ENCODE measurements around the gene RELB. TPM values are rescaled to one million over a fixed set of nuclear protein-coding genes. Genes with fewer than 3 reads are reported as not detected.

The RELB gene
- total RNA-seq, 6 experiments from 2014 or later: 6.1 to 10.8 (median 9.4) TPM

DNA sequence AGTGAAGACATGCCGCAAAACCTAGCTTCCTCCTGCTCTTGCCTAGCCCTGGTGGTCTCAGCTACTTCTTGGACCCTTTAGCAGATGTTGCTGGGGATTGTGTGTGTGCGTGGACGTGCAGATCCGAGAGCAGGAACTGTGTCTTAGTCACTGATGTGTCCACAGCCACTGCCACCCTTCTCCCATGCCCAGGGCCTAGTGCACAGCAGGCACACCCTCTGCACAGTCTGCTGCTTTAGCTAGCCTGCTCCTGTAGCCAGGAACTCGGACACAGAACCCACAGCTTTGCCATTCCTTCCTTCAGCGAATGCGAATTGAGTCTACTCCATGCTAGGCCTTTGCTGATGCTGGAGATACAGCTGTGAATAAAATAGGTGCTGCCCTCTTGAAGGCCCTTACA is 43.7 kb upstream of the RELB start:
- H3K27ac Mint-ChIP-seq: peak overlapping the region; percentile 78; the same call in 1 of the 2 replicates
- TF ChIP-seq, protein P1, sequence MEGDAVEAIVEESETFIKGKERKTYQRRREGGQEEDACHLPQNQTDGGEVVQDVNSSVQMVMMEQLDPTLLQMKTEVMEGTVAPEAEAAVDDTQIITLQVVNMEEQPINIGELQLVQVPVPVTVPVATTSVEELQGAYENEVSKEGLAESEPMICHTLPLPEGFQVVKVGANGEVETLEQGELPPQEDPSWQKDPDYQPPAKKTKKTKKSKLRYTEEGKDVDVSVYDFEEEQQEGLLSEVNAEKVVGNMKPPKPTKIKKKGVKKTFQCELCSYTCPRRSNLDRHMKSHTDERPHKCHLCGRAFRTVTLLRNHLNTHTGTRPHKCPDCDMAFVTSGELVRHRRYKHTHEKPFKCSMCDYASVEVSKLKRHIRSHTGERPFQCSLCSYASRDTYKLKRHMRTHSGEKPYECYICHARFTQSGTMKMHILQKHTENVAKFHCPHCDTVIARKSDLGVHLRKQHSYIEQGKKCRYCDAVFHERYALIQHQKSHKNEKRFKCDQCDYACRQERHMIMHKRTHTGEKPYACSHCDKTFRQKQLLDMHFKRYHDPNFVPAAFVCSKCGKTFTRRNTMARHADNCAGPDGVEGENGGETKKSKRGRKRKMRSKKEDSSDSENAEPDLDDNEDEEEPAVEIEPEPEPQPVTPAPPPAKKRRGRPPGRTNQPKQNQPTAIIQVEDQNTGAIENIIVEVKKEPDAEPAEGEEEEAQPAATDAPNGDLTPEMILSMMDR (IDR thresholded peaks at IDR 0.05): no peak
- peaks cover 10% of the 10 kb centered on the region for H3K36me3 Mint-ChIP-seq (ENCODE audit: low read depth)
- peak overlapping the region; percentile 96; the same call in 1 of the 2 replicates for H3K4me3 Mint-ChIP-seq
- no peaks in the 10 kb centered on the region for H3K9me3 Mint-ChIP-seq
- H3K4me1 Mint-ChIP-seq (ENCODE audit: low read depth): peaks cover 32% of the 10 kb centered on the region
- H3K27me3 Mint-ChIP-seq (ENCODE audit: insufficient read depth): peaks cover 1% of the 10 kb centered on the region
- no peak for DNase-seq

DNA sequence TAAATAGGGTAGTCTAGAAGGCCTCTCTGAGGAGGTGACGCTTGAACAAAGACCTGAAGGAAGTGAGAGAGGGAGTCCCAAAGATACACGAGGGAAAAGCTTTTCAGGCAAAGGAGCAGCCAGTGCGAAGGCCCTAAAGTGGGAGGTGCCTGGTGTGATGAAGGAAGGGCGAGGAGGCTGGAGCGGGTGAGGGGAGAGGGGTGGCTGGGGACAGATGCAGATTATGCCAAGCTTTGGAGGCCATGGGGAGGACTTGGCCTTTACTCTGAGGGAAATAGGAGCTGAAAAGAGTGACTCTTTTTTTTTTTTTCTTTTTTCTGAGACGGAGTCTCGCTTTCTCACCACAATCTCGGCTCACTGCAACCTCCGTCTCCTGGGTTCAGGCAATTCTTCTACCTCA is 43.2 kb upstream of the RELB start:
- TF ChIP-seq, protein P1 (IDR thresholded peaks at IDR 0.05): no peak
- Mint-ChIP-seq H3K9me3 (no peaks in the 10 kb centered on the region), H3K4me3 (no peak overlapping the region), H3K4me1 (ENCODE audit: low read depth) (peaks cover 32% of the 10 kb centered on the region), H3K27ac (no peak overlapping the region; the same call in 1 of the 2 replicates), H3K36me3 (ENCODE audit: low read depth) (peaks cover 12% of the 10 kb centered on the region), H3K27me3 (ENCODE audit: insufficient read depth) (peaks cover 1% of the 10 kb centered on the region)
- no peak for DNase-seq

DNA sequence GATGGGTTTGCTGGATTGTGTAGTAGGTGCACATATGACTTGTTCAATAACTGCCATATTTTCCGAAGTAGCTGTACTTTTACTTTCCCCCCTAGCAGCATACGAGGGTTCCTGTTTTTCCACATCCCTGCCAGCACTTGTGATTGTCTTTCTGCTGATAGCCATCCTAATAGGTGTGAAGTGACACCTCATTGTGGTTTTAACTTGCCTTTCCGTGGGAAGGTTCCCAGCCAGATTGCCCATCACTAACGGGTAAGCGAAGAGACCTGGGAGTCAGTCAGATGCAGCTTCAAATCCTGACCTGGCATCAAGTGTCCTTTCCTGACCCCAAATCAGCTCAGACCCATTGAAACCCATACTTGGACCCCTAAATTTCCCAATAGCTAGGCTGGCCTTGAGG is 41.6 kb upstream of the RELB start:
- Mint-ChIP-seq H3K4me1 (ENCODE audit: low read depth) (peaks cover 25% of the 10 kb centered on the region), H3K4me3 (no peak overlapping the region), H3K9me3 (no peaks in the 10 kb centered on the region), H3K27me3 (ENCODE audit: insufficient read depth) (peaks cover 1% of the 10 kb centered on the region; the same call in 1 of the 2 replicates), H3K36me3 (ENCODE audit: low read depth) (peaks cover 16% of the 10 kb centered on the region), H3K27ac (no peak overlapping the region)
- DNase-seq: no peak
- TF ChIP-seq, protein P1 (IDR thresholded peaks at IDR 0.05): no peak

DNA sequence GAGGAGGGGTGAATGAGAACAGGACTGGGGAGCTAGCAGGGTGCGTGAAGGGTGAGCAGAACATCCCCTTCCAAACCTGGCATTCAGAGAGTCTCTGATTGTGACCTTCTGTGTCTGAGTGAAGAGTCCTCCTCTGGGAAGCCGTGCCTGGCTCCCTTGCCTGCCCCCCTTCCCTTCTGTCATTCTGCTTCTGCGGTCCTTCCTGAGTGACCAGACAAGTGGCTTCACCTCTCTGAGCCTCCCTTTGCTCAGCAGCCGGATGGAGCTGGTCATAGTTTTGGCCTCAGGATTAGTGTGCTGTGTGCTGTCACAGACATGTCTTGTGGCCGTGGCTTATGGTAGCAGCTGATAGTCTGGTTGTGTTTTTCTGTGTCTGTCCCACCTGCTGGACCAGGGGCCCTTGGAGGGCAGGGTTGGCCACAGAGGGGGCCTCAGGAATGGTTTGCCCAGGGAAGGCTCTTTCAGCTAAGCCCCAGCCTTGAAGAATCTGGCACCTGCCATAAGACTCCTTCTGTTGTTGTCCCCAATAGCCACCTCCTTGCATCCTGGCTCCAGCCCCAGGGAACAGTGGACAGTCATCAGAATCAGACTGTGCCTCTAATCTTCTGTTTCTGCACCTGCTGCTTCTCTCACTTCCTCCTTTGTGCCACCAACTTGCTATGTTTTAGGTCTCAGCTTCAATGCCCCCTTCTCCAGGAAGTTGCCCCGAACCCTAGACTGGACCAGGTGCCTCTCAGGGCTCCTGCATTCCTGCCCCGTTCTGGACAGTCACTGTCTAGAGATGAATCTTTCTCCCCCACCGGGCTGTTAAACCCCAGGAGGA is 40.1 kb upstream of the RELB start:
- H3K4me3 Mint-ChIP-seq: no peak overlapping the region
- H3K27ac Mint-ChIP-seq: no peak overlapping the region
- TF ChIP-seq, protein P1 (IDR thresholded peaks at IDR 0.05): no peak
- H3K36me3 Mint-ChIP-seq (ENCODE audit: low read depth): peaks cover 13% of the 10 kb centered on the region
- H3K27me3 Mint-ChIP-seq (ENCODE audit: insufficient read depth): peaks cover 4% of the 10 kb centered on the region
- no peaks in the 10 kb centered on the region for H3K9me3 Mint-ChIP-seq
- H3K4me1 Mint-ChIP-seq (ENCODE audit: low read depth): peaks cover 19% of the 10 kb centered on the region
- no peak for DNase-seq

DNA sequence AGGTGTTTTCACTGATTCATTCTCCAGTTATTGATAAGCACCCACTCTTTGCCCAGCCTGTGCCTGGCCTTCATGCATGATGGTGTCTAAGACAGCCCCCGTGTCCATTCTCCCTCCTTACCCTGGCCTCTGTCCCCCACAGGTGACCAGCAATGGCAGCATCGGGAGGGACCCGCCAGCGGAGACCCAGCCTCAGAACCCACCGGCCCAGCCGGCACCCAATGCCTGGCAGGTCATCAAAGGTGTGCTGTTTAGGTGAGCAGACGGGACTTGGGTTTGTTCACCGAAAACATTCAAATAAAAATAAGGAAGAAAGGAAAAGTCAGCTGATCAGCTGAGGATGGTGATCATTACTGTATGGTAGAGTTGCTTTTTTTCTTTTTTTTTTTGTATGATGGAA is 39.4 kb upstream of the RELB start:
- DNase-seq: no peak
- Mint-ChIP-seq H3K27me3 (ENCODE audit: insufficient read depth) (peaks cover 4% of the 10 kb centered on the region), H3K4me1 (ENCODE audit: low read depth) (peaks cover 12% of the 10 kb centered on the region), H3K4me3 (no peak overlapping the region), H3K9me3 (no peaks in the 10 kb centered on the region), H3K27ac (no peak overlapping the region), H3K36me3 (ENCODE audit: low read depth) (peaks cover 13% of the 10 kb centered on the region; the same call in 1 of the 2 replicates)
- TF ChIP-seq, protein P1 (IDR thresholded peaks at IDR 0.05): no peak
